Measurements from ENCODE around the gene WDPCP.

DNA sequence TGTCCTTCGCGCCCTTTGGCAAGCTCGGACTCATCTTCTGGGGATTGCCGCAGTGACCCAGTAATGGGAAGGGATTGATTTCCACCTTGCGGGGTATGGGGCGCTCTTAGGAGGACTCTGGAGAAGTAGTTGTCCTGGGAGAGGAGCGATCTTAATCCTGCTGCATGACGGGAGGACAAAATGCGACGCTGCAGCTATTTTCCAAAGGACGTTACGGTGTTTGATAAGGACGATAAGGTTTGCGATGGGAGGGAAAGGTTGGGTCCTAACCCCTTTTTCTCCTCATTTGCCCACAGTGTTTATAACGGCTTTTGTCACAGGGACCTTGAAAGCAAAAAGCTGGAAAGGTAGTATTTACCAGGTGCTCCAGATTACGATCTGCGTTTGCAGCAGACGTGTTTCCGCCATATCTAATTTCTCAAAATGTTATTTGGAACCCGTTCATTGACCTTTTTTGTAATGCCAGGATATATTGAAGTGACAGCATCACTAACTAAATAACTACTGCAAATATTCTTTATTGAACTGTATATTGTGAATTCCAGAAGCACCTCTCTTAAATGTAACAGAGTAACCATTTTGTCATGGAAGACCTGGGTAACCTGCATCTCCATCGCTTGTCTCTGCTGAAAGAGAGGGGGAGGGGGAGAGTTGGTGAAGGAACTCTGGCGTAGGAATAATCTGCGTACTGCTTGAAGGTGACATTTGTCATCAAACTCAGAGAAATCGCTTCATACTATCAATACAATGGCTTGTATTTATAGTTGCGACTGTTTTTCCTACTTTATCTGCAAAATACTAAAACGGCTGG, 1.1 kb upstream of the WDPCP start:
- TF ChIP-seq, protein P1, sequence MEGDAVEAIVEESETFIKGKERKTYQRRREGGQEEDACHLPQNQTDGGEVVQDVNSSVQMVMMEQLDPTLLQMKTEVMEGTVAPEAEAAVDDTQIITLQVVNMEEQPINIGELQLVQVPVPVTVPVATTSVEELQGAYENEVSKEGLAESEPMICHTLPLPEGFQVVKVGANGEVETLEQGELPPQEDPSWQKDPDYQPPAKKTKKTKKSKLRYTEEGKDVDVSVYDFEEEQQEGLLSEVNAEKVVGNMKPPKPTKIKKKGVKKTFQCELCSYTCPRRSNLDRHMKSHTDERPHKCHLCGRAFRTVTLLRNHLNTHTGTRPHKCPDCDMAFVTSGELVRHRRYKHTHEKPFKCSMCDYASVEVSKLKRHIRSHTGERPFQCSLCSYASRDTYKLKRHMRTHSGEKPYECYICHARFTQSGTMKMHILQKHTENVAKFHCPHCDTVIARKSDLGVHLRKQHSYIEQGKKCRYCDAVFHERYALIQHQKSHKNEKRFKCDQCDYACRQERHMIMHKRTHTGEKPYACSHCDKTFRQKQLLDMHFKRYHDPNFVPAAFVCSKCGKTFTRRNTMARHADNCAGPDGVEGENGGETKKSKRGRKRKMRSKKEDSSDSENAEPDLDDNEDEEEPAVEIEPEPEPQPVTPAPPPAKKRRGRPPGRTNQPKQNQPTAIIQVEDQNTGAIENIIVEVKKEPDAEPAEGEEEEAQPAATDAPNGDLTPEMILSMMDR (IDR thresholded peaks at IDR 0.05): no peak
- no peak for TF ChIP-seq POLR2AphosphoS5 (IDR thresholded peaks at IDR 0.05; ENCODE audit: insufficient read depth in 1 of 2, low read depth in 1 of 2)
- no peak for TF ChIP-seq POLR2A (IDR thresholded peaks at IDR 0.05)

Measured in vagina (tissue), 2 donors.